ENCODE data around the gene EEF1AKMT3. TPM values are rescaled to one million over a fixed set of nuclear protein-coding genes. Genes with fewer than 3 reads are reported as not detected.

The EEF1AKMT3 gene
- total and polyA plus RNA-seq, 12 donors = 1.1 to 2.6 (median 1.5) TPM

- Histone ChIP-seq H3K4me1 (peaks cover 0 to 26% (median 0%) of the 10 kb centered on the region in 9 donors), H3K4me3 (no peak overlapping the region), H3K27me3 (no peaks in the 10 kb centered on the region), H3K9me3 (no peaks in the 10 kb centered on the region), H3K36me3 (peaks cover 0 to 100% (median 60%) of the 10 kb centered on the region in 9 donors), H3K27ac (peak overlapping the region in 1 of 10 donors; percentile 67)
- WGBS, 2 donors = 49 to 58% methylated on average over 1 of the region's 1 CpG
- TF ChIP-seq CTCF (IDR thresholded peaks at IDR 0.05) = no peak
- ATAC-seq (peak in 1 of 8 donors; percentile 42), DNase-seq (no peak)
- intact Hi-C loops (cut with DNase I) = loop anchor here in 1 of 10 donors (2.0 kb wide), 1 partner anchor 63 kb away; no protein-coding TSS in a partner anchor
Observed at GRCh38 chr12:57793920-57794319, 21.5 kb downstream of the EEF1AKMT3 start.

GRCh38 chr12:57795354-57795753, 22.9 kb downstream of the EEF1AKMT3 start:
- Histone ChIP-seq H3K36me3 (peaks cover 0 to 100% (median 65%) of the 10 kb centered on the region in 9 donors), H3K4me3 (no peak overlapping the region), H3K27ac (peak overlapping the region in 1 of 10 donors; percentile 67), H3K4me1 (peaks cover 0 to 26% (median 0%) of the 10 kb centered on the region in 9 donors), H3K9me3 (no peaks in the 10 kb centered on the region), H3K27me3 (no peaks in the 10 kb centered on the region)
- intact Hi-C loops (cut with DNase I) = no loop called here
- 91 to 92% methylated on average over 6 of the region's 6 CpGs for WGBS, 2 donors
- no peak for TF ChIP-seq CTCF (IDR thresholded peaks at IDR 0.05)
- ATAC-seq = no peak
- no peak for DNase-seq

- no peak for TF ChIP-seq CTCF (IDR thresholded peaks at IDR 0.05)
- H3K36me3 ChIP-seq = peaks cover 0 to 100% (median 77%) of the 10 kb centered on the region in 9 donors
- ATAC-seq = no peak
Observed at GRCh38 chr12:57796996-57797395, 24.6 kb downstream of the EEF1AKMT3 start.

GRCh38 chr12:57797933-57798332, 25.5 kb downstream of the EEF1AKMT3 start:
- H3K27ac ChIP-seq = peak overlapping the region in 2 of 10 donors; percentile 10 to 29
- no peaks in the 10 kb centered on the region for H3K27me3 ChIP-seq
- H3K36me3 ChIP-seq = peaks cover 0 to 100% (median 76%) of the 10 kb centered on the region in 9 donors
- WGBS, 2 donors = 95 to 96% methylated on average over 1 of the region's 1 CpG
- no peak for ATAC-seq
- H3K9me3 ChIP-seq = no peaks in the 10 kb centered on the region
- DNase-seq = no peak
- intact Hi-C loops (cut with DNase I) = no loop called here
- no peak overlapping the region for H3K4me3 ChIP-seq
- TF ChIP-seq CTCF (IDR thresholded peaks at IDR 0.05) = no peak
- peaks cover 0 to 26% (median 0%) of the 10 kb centered on the region in 9 donors for H3K4me1 ChIP-seq

More at GRCh38 chr12:57796996-57797395, 24.6 kb downstream of the EEF1AKMT3 start:
- H3K27me3 ChIP-seq = no peaks in the 10 kb centered on the region
- H3K4me3 ChIP-seq = no peak overlapping the region
- no peak for DNase-seq
- WGBS, 2 donors = 98 to 100% methylated on average over 1 of the region's 1 CpG
- H3K27ac ChIP-seq = no peak overlapping the region
- H3K9me3 ChIP-seq = no peaks in the 10 kb centered on the region
- peaks cover 0 to 26% (median 0%) of the 10 kb centered on the region in 9 donors for H3K4me1 ChIP-seq
- intact Hi-C loops (cut with DNase I) = no loop called here
